Measurements from ENCODE around the gene DNMT3L. TPM values are rescaled to one million over a fixed set of nuclear protein-coding genes. Genes with fewer than 3 reads are reported as not detected.
"Not testable (repeated sequence)": the region's sequence is repeated elsewhere in the genome, so short reads cannot be mapped to it uniquely, and the experiment has no call there.

Gene DNMT3L
- total and polyA plus RNA-seq, 7 experiments from 2014 or later = not detected

- H3K36me3 Mint-ChIP-seq; DNase-seq; H3K4me3 ChIP-seq (ENCODE audit: low read length); H3K36me3 ChIP-seq (ENCODE audit: control insufficient read depth in 2 of 3, insufficient read depth in 3 of 3, low read length in 3 of 3); H3K9me3 Mint-ChIP-seq; H3K27me3 Mint-ChIP-seq; H3K27me3 ChIP-seq (ENCODE audit: control insufficient read depth in 2 of 2, insufficient read depth in 2 of 2, low read length in 2 of 2); intact Hi-C loops (cut with micrococcal nuclease); H3K27ac Mint-ChIP-seq; H3K4me1 ChIP-seq (ENCODE audit: control insufficient read depth in 2 of 2, insufficient read depth in 2 of 2, low read length in 2 of 2); H3K27ac ChIP-seq (ENCODE audit: low read depth, low read length); H3K4me3 Mint-ChIP-seq; CTCF ChIA-PET; H3K4me1 Mint-ChIP-seq; POLR2A ChIA-PET; H3K9me3 ChIP-seq (ENCODE audit: control insufficient read depth in 2 of 3, low read length in 3 of 3): not testable (repeated sequence)
- peak; percentile 74 for ATAC-seq
These were observed 20.9 kb downstream of the DNMT3L start, which contains the start of gene ICOSLG for GRCh38 chr21:44240842-44241241. Gene ICOSLG (minus strand): TSS chr21:44240943. CDS start chr21:44240817, 126 bp downstream.

DNA sequence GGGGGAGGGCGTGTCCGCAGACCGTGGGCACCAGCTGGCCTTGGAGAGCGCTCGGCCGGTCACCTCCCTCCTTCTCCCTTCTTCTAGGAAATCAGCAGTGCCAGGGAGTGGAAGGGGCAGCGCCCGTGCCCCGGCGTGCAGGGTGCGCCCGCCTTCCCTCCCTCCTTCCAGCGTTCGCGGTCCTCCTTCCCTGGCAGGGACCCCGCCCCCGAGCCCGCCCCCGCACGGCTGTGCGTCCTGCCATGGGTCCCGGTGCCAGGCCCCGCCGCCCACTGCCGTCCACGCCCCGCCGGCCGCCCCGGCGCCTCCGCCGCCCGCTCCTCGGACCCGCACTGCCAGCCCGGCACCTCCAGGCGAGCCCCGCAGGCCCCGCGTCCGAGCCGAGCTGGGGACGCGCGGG is 21.3 kb downstream of the DNMT3L start:
- H3K27me3 ChIP-seq (ENCODE audit: control insufficient read depth in 2 of 2, insufficient read depth in 2 of 2, low read length in 2 of 2); H3K4me1 Mint-ChIP-seq; H3K27me3 Mint-ChIP-seq; H3K4me3 Mint-ChIP-seq; H3K27ac ChIP-seq (ENCODE audit: low read depth, low read length); H3K9me3 ChIP-seq (ENCODE audit: control insufficient read depth in 2 of 3, low read length in 3 of 3); DNase-seq; intact Hi-C loops (cut with micrococcal nuclease); H3K4me1 ChIP-seq (ENCODE audit: control insufficient read depth in 2 of 2, insufficient read depth in 2 of 2, low read length in 2 of 2); H3K36me3 ChIP-seq (ENCODE audit: control insufficient read depth in 2 of 3, insufficient read depth in 3 of 3, low read length in 3 of 3); H3K9me3 Mint-ChIP-seq; H3K4me3 ChIP-seq (ENCODE audit: low read length); POLR2A ChIA-PET; H3K27ac Mint-ChIP-seq; H3K36me3 Mint-ChIP-seq; CTCF ChIA-PET: not testable (repeated sequence)
- peak; percentile 29 for ATAC-seq

DNA sequence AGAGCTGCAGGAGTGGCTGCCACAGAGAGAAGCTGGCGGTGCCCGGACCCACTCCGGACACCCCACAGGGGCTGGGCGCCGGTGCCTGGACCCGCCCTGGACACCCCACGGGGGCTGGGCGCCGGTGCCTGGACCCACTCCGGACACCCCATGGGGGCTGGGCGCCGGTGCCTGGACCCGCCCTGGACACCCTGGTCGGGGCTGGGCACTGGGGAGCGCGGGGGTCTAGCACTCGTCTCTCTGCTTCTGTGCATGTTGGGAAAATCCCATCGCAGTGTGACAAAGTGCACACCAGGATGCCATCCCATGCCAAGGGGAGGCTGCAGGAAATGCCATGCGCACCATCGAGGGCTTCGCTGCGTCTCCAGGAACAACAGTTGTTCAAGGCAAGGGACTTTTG is 32.1 kb downstream of the DNMT3L start:
- H3K9me3 ChIP-seq (ENCODE audit: control insufficient read depth in 2 of 3, low read length in 3 of 3); DNase-seq; H3K4me1 Mint-ChIP-seq; H3K27me3 ChIP-seq (ENCODE audit: control insufficient read depth in 2 of 2, insufficient read depth in 2 of 2, low read length in 2 of 2); intact Hi-C loops (cut with micrococcal nuclease); H3K36me3 ChIP-seq (ENCODE audit: control insufficient read depth in 2 of 3, insufficient read depth in 3 of 3, low read length in 3 of 3); H3K4me3 ChIP-seq (ENCODE audit: low read length); H3K27me3 Mint-ChIP-seq; H3K4me3 Mint-ChIP-seq; H3K27ac Mint-ChIP-seq; ATAC-seq; POLR2A ChIA-PET; H3K36me3 Mint-ChIP-seq; H3K4me1 ChIP-seq (ENCODE audit: control insufficient read depth in 2 of 2, insufficient read depth in 2 of 2, low read length in 2 of 2); CTCF ChIA-PET; H3K27ac ChIP-seq (ENCODE audit: low read depth, low read length); H3K9me3 Mint-ChIP-seq: not testable (repeated sequence)

DNA sequence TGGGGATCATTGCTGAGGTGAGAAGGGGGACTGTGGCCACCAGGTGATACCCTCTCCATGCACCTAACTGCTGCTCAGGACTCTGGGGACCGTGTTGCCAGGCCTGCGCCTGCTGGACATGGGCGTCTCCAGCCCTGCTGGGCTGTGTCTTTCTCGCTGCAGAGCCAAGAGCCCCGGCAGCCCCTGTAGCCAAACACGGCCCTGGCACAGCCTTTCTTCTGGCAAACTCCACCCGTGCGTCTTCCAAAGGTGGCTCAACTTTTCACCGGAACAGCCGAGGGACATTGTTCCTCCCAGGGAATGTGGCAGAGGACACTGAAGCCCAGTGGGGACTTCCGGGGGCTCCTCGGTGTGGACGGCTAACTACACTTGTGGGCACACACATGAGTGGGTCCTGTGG is 33.6 kb downstream of the DNMT3L start:
- H3K27me3 Mint-ChIP-seq = not testable (repeated sequence)

GRCh38 chr21:44227614-44228013 is 34.1 kb downstream of the DNMT3L start:
- H3K27me3 Mint-ChIP-seq; H3K4me3 Mint-ChIP-seq; H3K36me3 ChIP-seq (ENCODE audit: control insufficient read depth in 2 of 3, insufficient read depth in 3 of 3, low read length in 3 of 3); H3K27ac ChIP-seq (ENCODE audit: low read depth, low read length); ATAC-seq; DNase-seq; H3K9me3 Mint-ChIP-seq; intact Hi-C loops (cut with micrococcal nuclease); POLR2A ChIA-PET; H3K4me1 Mint-ChIP-seq; H3K36me3 Mint-ChIP-seq; H3K27me3 ChIP-seq (ENCODE audit: control insufficient read depth in 2 of 2, insufficient read depth in 2 of 2, low read length in 2 of 2); H3K4me1 ChIP-seq (ENCODE audit: control insufficient read depth in 2 of 2, insufficient read depth in 2 of 2, low read length in 2 of 2); H3K27ac Mint-ChIP-seq; CTCF ChIA-PET; H3K4me3 ChIP-seq (ENCODE audit: low read length); H3K9me3 ChIP-seq (ENCODE audit: control insufficient read depth in 2 of 3, low read length in 3 of 3): not testable (repeated sequence)

More for the DNA sequence above, 33.6 kb downstream of the DNMT3L start:
- H3K36me3 Mint-ChIP-seq; ATAC-seq; H3K4me3 Mint-ChIP-seq; POLR2A ChIA-PET; intact Hi-C loops (cut with micrococcal nuclease); H3K9me3 Mint-ChIP-seq; H3K27ac ChIP-seq (ENCODE audit: low read depth, low read length); H3K27ac Mint-ChIP-seq; H3K36me3 ChIP-seq (ENCODE audit: control insufficient read depth in 2 of 3, insufficient read depth in 3 of 3, low read length in 3 of 3); DNase-seq; H3K27me3 ChIP-seq (ENCODE audit: control insufficient read depth in 2 of 2, insufficient read depth in 2 of 2, low read length in 2 of 2); H3K9me3 ChIP-seq (ENCODE audit: control insufficient read depth in 2 of 3, low read length in 3 of 3); H3K4me1 Mint-ChIP-seq; H3K4me3 ChIP-seq (ENCODE audit: low read length); H3K4me1 ChIP-seq (ENCODE audit: control insufficient read depth in 2 of 2, insufficient read depth in 2 of 2, low read length in 2 of 2); CTCF ChIA-PET: not testable (repeated sequence)

DNA sequence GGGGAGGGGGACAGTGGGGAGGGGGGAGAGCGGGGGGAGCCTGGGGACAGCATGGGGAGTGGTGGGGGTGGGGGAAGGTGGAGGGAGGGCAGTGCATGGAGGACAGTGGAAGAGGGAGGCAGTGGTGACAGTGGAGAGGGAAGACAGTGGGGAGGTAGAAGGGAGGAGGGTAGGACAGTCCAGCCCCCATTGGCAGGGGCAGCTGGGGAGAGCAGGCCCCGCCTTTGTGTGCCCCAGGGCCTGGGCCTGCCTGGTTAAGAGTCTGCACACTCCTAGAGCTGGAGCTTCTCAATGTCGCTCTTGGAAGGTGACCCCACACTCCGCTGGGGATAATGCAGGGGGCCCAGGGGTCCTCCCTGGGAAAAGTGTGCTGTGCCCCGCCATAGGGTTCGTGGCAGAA is 36.1 kb downstream of the DNMT3L start:
- H3K4me3 Mint-ChIP-seq; H3K4me1 ChIP-seq (ENCODE audit: control insufficient read depth in 2 of 2, insufficient read depth in 2 of 2, low read length in 2 of 2); H3K9me3 Mint-ChIP-seq; H3K36me3 ChIP-seq (ENCODE audit: control insufficient read depth in 2 of 3, insufficient read depth in 3 of 3, low read length in 3 of 3); H3K9me3 ChIP-seq (ENCODE audit: control insufficient read depth in 2 of 3, low read length in 3 of 3); H3K27ac Mint-ChIP-seq; DNase-seq; intact Hi-C loops (cut with micrococcal nuclease); H3K27me3 ChIP-seq (ENCODE audit: control insufficient read depth in 2 of 2, insufficient read depth in 2 of 2, low read length in 2 of 2); ATAC-seq; POLR2A ChIA-PET; H3K27ac ChIP-seq (ENCODE audit: low read depth, low read length); H3K27me3 Mint-ChIP-seq; H3K36me3 Mint-ChIP-seq; H3K4me3 ChIP-seq (ENCODE audit: low read length); H3K4me1 Mint-ChIP-seq; CTCF ChIA-PET: not testable (repeated sequence)

- intact Hi-C loops (cut with micrococcal nuclease); CTCF ChIA-PET; H3K27me3 ChIP-seq (ENCODE audit: control insufficient read depth in 2 of 2, insufficient read depth in 2 of 2, low read length in 2 of 2); H3K9me3 Mint-ChIP-seq; H3K4me3 ChIP-seq (ENCODE audit: low read length); ATAC-seq; H3K27ac ChIP-seq (ENCODE audit: low read depth, low read length); DNase-seq; POLR2A ChIA-PET; H3K27ac Mint-ChIP-seq; H3K27me3 Mint-ChIP-seq; H3K4me1 Mint-ChIP-seq; H3K4me1 ChIP-seq (ENCODE audit: control insufficient read depth in 2 of 2, insufficient read depth in 2 of 2, low read length in 2 of 2); H3K9me3 ChIP-seq (ENCODE audit: control insufficient read depth in 2 of 3, low read length in 3 of 3); H3K4me3 Mint-ChIP-seq; H3K36me3 Mint-ChIP-seq; H3K36me3 ChIP-seq (ENCODE audit: control insufficient read depth in 2 of 3, insufficient read depth in 3 of 3, low read length in 3 of 3): not testable (repeated sequence)
These were observed 38.4 kb downstream of the DNMT3L start for GRCh38 chr21:44223334-44223733.
